DND-41 (cell line): ENCODE measurements around the gene ACSM2A.
"Not testable (repeated sequence)": the region's sequence is repeated elsewhere in the genome, so short reads cannot be mapped to it uniquely, and the experiment has no call there.

Experiments used
- EZH2 ChIP-seq: IDR thresholded peaks from 3 replicates; pipeline ENCODE4 v1.6.1; 2012; ENCODE audit warnings: borderline replicate concordance, low read depth, mild to moderate bottlenecking, moderate library complexity, low read length, inconsistent platforms; ENCODE audit not compliant: severe bottlenecking
- TF ChIP-seq, protein P1 (sequence below): IDR thresholded peaks from 2 replicates; pipeline ENCODE4 v1.5.1; 2012; ENCODE audit warnings: borderline replicate concordance, low read length, moderate library complexity, mild to moderate bottlenecking; ENCODE audit not compliant: poor library complexity, severe bottlenecking; ENCODE audit errors: extremely low read depth

DNA sequence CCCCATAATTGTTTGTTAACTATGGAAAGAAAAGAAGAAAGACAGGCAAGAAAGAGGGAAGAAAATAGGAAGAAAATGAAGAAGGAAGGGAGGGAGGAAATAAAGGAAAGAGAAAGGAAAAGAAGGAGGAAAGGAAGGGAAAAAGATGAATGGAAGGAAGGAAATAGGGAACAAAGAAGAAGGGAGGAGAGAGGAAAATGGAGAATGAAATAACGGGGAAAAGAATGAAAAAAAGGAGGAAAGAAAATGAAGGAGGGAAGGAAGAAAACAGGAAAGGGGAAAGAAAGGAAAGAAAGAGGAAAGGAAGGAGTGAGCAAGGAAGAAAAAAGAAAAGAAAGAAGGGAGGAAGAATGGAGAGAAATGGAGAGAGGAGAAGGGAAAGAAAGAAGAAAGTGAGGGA is 20.8 kb upstream of the ACSM2A start:
- TF ChIP-seq, protein P1, sequence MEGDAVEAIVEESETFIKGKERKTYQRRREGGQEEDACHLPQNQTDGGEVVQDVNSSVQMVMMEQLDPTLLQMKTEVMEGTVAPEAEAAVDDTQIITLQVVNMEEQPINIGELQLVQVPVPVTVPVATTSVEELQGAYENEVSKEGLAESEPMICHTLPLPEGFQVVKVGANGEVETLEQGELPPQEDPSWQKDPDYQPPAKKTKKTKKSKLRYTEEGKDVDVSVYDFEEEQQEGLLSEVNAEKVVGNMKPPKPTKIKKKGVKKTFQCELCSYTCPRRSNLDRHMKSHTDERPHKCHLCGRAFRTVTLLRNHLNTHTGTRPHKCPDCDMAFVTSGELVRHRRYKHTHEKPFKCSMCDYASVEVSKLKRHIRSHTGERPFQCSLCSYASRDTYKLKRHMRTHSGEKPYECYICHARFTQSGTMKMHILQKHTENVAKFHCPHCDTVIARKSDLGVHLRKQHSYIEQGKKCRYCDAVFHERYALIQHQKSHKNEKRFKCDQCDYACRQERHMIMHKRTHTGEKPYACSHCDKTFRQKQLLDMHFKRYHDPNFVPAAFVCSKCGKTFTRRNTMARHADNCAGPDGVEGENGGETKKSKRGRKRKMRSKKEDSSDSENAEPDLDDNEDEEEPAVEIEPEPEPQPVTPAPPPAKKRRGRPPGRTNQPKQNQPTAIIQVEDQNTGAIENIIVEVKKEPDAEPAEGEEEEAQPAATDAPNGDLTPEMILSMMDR = not testable (repeated sequence)
- TF ChIP-seq EZH2 = not testable (repeated sequence)
